ENCODE results near the gene CCNY.

DNA sequence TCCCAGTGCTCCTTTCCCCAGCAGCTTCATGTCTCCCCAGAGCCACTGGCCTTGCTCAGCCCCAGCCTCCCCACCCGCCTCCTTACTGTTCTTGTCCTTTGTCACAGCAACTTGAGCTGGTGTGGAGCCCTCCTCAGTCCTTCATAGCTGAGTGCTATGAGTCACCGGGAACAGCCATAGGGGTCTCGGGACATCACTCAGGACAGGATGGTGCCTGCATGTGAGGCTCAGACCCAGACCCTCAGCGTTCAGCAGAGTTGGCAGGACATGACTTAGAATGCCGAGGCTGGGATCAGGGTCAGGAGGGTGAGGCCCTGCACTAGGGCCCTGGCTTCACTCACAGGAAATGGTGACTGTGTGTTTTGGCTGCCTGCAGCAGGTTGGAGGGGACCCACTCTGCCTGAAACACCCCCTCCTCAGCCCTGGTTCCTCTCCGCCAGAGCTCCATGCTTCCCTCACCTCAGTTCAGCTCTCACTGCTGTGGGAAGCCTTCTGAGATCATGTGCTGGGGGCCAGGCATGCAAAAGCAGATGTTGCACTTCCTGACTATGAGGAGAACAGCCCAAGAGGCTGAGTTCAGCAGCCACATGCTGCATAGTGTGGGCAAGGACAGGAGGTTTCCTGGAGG, 228.1 kb downstream of the CCNY start:
- TF ChIP-seq EZH2 (IDR thresholded peaks at IDR 0.05) = no peak
- no peak for TF ChIP-seq POLR2AphosphoS5 (IDR thresholded peaks at IDR 0.05; ENCODE audit: borderline replicate concordance, low read depth, low read length)
